ENCODE results near the gene PDZD7. TPM values are rescaled to one million over a fixed set of nuclear protein-coding genes. Genes with fewer than 3 reads are reported as not detected.

The PDZD7 gene
- total and polyA plus RNA-seq, 9 donors, result 0.07 to 1.2 (median 0.63) TPM

DNA sequence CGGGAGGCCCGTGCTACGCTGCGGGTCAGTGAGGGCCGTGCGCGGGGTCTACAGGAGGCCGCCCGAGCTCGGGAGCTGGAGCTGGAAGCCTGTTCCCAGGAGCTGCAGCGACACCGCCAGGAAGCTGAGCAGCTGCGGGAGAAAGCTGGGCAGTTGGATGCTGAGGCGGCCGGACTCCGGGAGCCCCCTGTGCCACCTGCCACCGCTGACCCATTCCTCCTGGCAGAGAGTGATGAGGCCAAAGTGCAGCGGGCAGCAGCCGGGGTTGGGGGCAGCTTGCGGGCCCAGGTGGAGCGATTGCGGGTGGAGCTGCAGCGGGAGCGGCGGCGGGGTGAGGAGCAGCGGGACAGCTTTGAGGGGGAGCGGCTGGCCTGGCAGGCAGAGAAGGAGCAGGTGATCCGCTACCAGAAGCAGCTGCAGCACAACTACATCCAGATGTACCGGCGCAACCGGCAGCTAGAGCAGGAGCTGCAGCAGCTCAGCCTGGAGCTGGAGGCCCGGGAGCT, 24.3 kb downstream of the PDZD7 start:
- peak in 4 of 5 donors; percentile 51 to 71 (median 65) for DNase-seq
- H3K36me3 ChIP-seq, result no peaks in the 10 kb centered on the region

DNA sequence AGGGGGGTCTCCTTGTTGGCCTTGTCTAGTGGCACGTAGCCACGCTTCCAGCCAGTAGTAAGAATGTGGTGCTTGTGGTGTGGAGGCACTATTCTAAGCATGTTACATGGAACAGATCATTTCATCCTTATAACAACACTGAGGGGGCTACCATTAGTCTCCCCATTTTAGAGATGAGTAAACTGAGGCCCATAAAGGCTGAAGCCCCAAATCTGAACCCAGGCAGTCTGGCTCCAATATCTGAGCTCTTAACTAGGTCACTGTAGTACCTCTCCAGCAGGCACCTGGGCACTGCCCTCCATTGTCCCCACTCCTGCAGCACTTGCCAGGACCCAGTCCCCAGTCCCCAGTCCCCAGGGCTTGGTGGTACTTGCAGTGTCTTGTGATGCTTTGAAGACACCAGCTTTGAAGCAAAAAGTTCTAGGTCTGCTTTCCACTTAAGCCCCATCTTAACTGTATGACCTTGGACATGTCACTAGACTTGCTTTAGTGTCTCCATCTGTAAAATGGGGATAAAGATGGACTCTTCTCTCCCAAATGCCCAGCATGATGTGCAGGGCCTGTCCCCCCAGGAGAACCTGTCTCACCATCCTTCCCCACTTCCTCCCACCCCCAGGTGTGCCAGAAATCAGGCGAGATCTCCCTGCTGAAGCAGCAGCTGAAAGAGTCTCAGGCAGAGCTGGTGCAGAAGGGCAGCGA, 24.9 kb downstream of the PDZD7 start:
- TF ChIP-seq, protein P1, sequence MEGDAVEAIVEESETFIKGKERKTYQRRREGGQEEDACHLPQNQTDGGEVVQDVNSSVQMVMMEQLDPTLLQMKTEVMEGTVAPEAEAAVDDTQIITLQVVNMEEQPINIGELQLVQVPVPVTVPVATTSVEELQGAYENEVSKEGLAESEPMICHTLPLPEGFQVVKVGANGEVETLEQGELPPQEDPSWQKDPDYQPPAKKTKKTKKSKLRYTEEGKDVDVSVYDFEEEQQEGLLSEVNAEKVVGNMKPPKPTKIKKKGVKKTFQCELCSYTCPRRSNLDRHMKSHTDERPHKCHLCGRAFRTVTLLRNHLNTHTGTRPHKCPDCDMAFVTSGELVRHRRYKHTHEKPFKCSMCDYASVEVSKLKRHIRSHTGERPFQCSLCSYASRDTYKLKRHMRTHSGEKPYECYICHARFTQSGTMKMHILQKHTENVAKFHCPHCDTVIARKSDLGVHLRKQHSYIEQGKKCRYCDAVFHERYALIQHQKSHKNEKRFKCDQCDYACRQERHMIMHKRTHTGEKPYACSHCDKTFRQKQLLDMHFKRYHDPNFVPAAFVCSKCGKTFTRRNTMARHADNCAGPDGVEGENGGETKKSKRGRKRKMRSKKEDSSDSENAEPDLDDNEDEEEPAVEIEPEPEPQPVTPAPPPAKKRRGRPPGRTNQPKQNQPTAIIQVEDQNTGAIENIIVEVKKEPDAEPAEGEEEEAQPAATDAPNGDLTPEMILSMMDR (IDR thresholded peaks at IDR 0.05), result no peak
- TF ChIP-seq EP300 (IDR thresholded peaks at IDR 0.05) (no peak), POLR2A (IDR thresholded peaks at IDR 0.05) (no peak)
- H3K9me3 ChIP-seq, result no peaks in the 10 kb centered on the region
- no peak for DNase-seq
- intact Hi-C loops (cut with DNase I), result no loop called here
- no peak overlapping the region for H3K27ac ChIP-seq
- H3K4me1 ChIP-seq (ENCODE audit: insufficient read depth), result peaks cover 18% of the 10 kb centered on the region
- no peak overlapping the region for H3K4me3 ChIP-seq
- H3K36me3 ChIP-seq, result no peaks in the 10 kb centered on the region
- WGBS, 3 donors, result 75 to 92% (median 81%) methylated on average over 4 of the region's 4 CpGs
- no peaks in the 10 kb centered on the region for H3K27me3 ChIP-seq

More for the DNA sequence above, 24.3 kb downstream of the PDZD7 start:
- no peaks in the 10 kb centered on the region for H3K9me3 ChIP-seq
- 30 to 56% (median 34%) methylated on average over 31 to 33 of the region's 33 CpGs for WGBS, 3 donors
- H3K27me3 ChIP-seq, result no peaks in the 10 kb centered on the region
- peaks cover 17% of the 10 kb centered on the region for H3K4me1 ChIP-seq (ENCODE audit: insufficient read depth)
- TF ChIP-seq EP300 (IDR thresholded peaks at IDR 0.05), result no peak
- TF ChIP-seq POLR2A (IDR thresholded peaks at IDR 0.05), result no peak
- TF ChIP-seq, protein P1 (IDR thresholded peaks at IDR 0.05), result peak in 1 of 3 donors; percentile 8
- intact Hi-C loops (cut with DNase I), result no loop called here
- H3K4me3 ChIP-seq, result no peak overlapping the region
- H3K27ac ChIP-seq, result peak overlapping the region in 1 of 2 donors; percentile 45

DNA sequence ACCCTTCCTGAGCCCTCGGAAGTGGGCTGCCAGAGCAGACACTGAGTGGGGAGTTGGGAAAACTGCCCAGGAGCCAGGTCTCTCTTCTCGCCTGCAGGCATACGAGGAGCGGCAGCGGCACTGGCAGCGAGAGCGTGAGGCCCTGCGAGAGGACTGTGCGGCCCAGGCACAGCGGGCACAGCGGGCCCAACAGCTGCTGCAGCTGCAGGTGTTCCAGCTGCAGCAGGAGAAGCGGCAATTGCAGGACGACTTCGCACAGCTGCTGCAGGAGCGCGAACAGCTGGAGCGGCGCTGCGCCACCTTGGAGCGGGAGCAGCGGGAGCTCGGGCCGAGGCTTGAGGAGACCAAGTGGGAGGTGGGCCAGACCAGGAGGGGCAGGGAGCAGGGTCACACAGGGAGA, 25.6 kb downstream of the PDZD7 start:
- Histone ChIP-seq H3K4me1 (ENCODE audit: insufficient read depth) (peaks cover 18% of the 10 kb centered on the region), H3K36me3 (no peaks in the 10 kb centered on the region), H3K4me3 (no peak overlapping the region), H3K9me3 (no peaks in the 10 kb centered on the region), H3K27me3 (no peaks in the 10 kb centered on the region), H3K27ac (no peak overlapping the region)
- TF ChIP-seq POLR2A (IDR thresholded peaks at IDR 0.05) (no peak), EP300 (IDR thresholded peaks at IDR 0.05) (no peak)
- TF ChIP-seq, protein P1 (IDR thresholded peaks at IDR 0.05), result no peak
- no peak for DNase-seq
- intact Hi-C loops (cut with DNase I), result no loop called here
- 83 to 92% (median 89%) methylated on average over 23 of the region's 23 CpGs for WGBS, 3 donors

DNA sequence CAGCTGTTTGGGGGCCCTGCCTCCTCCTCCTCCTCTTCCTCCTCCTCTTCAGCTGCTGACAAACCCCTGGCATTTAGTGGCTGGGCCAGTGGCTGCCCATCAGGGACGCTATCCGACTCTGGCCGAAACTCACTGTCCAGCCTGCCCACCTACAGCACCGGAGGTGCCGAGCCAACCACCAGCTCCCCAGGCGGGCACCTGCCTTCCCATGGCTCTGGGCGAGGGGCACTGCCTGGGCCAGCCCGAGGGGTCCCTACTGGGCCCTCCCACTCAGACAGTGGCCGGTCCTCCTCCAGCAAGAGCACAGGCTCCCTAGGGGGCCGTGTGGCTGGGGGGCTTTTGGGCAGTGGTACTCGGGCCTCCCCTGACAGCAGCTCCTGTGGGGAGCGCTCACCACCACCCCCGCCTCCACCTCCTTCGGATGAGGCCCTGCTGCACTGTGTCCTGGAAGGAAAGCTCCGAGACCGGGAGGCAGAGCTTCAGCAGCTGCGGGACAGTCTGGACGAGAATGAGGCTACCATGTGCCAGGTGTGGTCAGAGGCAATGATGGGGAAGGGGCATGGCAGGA, 27.2 kb downstream of the PDZD7 start:
- no peak overlapping the region for H3K27ac ChIP-seq

More for the DNA sequence above, 27.2 kb downstream of the PDZD7 start:
- TF ChIP-seq, protein P1 (IDR thresholded peaks at IDR 0.05), result no peak
- no peak for TF ChIP-seq POLR2A (IDR thresholded peaks at IDR 0.05)
- TF ChIP-seq EP300 (IDR thresholded peaks at IDR 0.05), result no peak
- intact Hi-C loops (cut with DNase I), result no loop called here
- no peak overlapping the region for H3K4me3 ChIP-seq
- 82 to 91% (median 90%) methylated on average over 17 to 18 of the region's 18 CpGs for WGBS, 3 donors
- no peak for DNase-seq
- no peaks in the 10 kb centered on the region for H3K36me3 ChIP-seq
- H3K27me3 ChIP-seq, result no peaks in the 10 kb centered on the region
- H3K9me3 ChIP-seq, result no peaks in the 10 kb centered on the region
- H3K4me1 ChIP-seq (ENCODE audit: insufficient read depth), result peaks cover 18% of the 10 kb centered on the region

Data from ovary (tissue), 9 donors.